Dendritic cell treated with granulocyte-macrophage colony-stimulating factor and Interleukin-4, amounts not matched to agents 40 ng/mL and 50 ng/mL, for 4 days (primary cell): ENCODE measurements around the gene PSMD4.

ENCODE experiments used
- H3K27ac Mint-ChIP-seq: one replicate; pipeline ENCODE4 v1.8.0; 2022; ENCODE audit warnings: mild to moderate bottlenecking, mixed read lengths
- H3K27me3 Mint-ChIP-seq: one replicate; pipeline ENCODE4 v1.8.0; 2022; ENCODE audit warnings: mild to moderate bottlenecking, mixed read lengths
- H3K36me3 Mint-ChIP-seq: one replicate; pipeline ENCODE4 v1.8.0; 2022; ENCODE audit warnings: low read depth, mixed read lengths
- H3K4me1 Mint-ChIP-seq: one replicate; pipeline ENCODE4 v1.8.0; 2022; ENCODE audit warnings: low read depth, mixed read lengths
- H3K4me3 Mint-ChIP-seq: one replicate; pipeline ENCODE4 v1.8.0; 2022; ENCODE audit warnings: mild to moderate bottlenecking, moderate library complexity, mixed read lengths
- H3K9me3 Mint-ChIP-seq: one replicate; pipeline ENCODE4 v1.8.0; 2022; ENCODE audit warnings: mixed read lengths
- intact Hi-C: fragments of 100-400 bp; cut with micrococcal nuclease; formaldehyde crosslinking; loops from one replicate; pipeline ENCODE4 v1.15.0; 2022

The PSMD4 gene

GRCh38 chr1:151294742-151295462 is 40.4 kb downstream of the PSMD4 start:
- intact Hi-C loops: no loop called here
- Mint-ChIP-seq H3K27me3 (no peaks in the 10 kb centered on the region), H3K27ac (no peak overlapping the region), H3K4me3 (no peak overlapping the region), H3K36me3 (peaks cover 99% of the 10 kb centered on the region), H3K4me1 (peaks cover 9% of the 10 kb centered on the region), H3K9me3 (no peaks in the 10 kb centered on the region)

GRCh38 chr1:151309811-151310323 is 55.3 kb downstream of the PSMD4 start:
- no peak overlapping the region for H3K4me3 Mint-ChIP-seq
- H3K9me3 Mint-ChIP-seq: no peaks in the 10 kb centered on the region
- peak overlapping the region; percentile 6 for H3K27ac Mint-ChIP-seq
- intact Hi-C loops: no loop called here
- peaks cover 100% of the 10 kb centered on the region for H3K36me3 Mint-ChIP-seq
- no peaks in the 10 kb centered on the region for H3K27me3 Mint-ChIP-seq
- H3K4me1 Mint-ChIP-seq: peaks cover 45% of the 10 kb centered on the region

DNA sequence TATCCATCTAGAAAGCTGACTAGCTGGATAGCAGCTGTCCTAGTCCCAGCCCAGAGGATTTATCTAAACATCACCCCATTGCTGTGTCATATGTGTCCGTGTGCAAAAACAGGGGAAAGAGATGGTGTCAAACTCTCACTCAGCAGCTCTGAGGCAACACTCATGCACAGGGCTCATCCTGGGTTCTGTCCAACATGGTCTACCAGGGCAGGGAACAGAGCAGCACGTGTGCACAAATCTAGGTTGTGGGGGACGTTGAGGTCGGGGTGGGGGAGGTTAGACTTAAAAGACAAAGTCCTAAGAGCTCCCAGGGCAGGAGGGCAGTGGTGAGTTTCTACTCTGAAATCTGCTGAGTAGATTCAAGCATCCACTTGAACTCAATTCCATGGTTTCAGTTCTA is 56.5 kb downstream of the PSMD4 start:
- intact Hi-C loops: loop anchor here (1.0 kb wide), 1 partner anchor 16 kb away; the partner anchor contains the start of gene PI4KB
- Mint-ChIP-seq H3K27me3 (no peaks in the 10 kb centered on the region), H3K27ac (peak overlapping the region; percentile 6)

GRCh38 chr1:151311589-151312331 is 57.2 kb downstream of the PSMD4 start:
- H3K9me3 Mint-ChIP-seq: no peaks in the 10 kb centered on the region

More for the DNA sequence above, 56.5 kb downstream of the PSMD4 start:
- H3K4me1 Mint-ChIP-seq: peaks cover 54% of the 10 kb centered on the region
- H3K4me3 Mint-ChIP-seq: no peak overlapping the region
- peaks cover 100% of the 10 kb centered on the region for H3K36me3 Mint-ChIP-seq
- H3K9me3 Mint-ChIP-seq: no peaks in the 10 kb centered on the region

GRCh38 chr1:151312411-151312810 is 57.9 kb downstream of the PSMD4 start:
- Mint-ChIP-seq H3K4me3 (no peak overlapping the region), H3K27ac (peak overlapping the region; percentile 65), H3K4me1 (peaks cover 55% of the 10 kb centered on the region)

More at GRCh38 chr1:151311589-151312331, 57.2 kb downstream of the PSMD4 start:
- H3K36me3 Mint-ChIP-seq: peaks cover 100% of the 10 kb centered on the region
- H3K4me3 Mint-ChIP-seq: no peak overlapping the region
- intact Hi-C loops: loop anchor here (1.0 kb wide), 1 partner anchor 16 kb away; the partner anchor contains the start of gene PI4KB
- H3K27me3 Mint-ChIP-seq: no peaks in the 10 kb centered on the region
- peaks cover 54% of the 10 kb centered on the region for H3K4me1 Mint-ChIP-seq
- peak overlapping the region; percentile 65 for H3K27ac Mint-ChIP-seq

DNA sequence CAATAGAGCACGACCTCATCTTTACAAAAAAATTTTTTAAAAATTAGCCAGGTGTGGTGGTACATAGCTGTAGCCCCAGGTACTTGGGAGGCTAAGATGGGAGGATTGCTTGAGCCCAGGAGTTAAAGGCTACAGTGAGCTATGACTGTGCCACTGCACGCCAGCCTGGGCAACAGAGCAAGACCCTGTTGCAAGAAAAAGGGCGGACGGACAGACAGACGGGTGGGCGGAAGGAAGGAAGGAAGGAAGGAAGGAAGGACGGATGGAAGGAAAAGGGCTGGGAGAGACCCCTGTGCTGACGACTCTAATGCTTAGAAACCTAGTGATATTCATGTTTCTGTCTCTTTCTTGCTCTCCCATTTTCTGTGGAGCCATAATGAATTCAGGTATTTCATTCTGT is 58.3 kb downstream of the PSMD4 start:
- intact Hi-C loops: no loop called here
- H3K4me3 Mint-ChIP-seq: no peak overlapping the region
- H3K27ac Mint-ChIP-seq: no peak overlapping the region
- peaks cover 59% of the 10 kb centered on the region for H3K4me1 Mint-ChIP-seq
- no peaks in the 10 kb centered on the region for H3K27me3 Mint-ChIP-seq
- peaks cover 100% of the 10 kb centered on the region for H3K36me3 Mint-ChIP-seq
- no peaks in the 10 kb centered on the region for H3K9me3 Mint-ChIP-seq

More at GRCh38 chr1:151312411-151312810, 57.9 kb downstream of the PSMD4 start:
- intact Hi-C loops: no loop called here
- Mint-ChIP-seq H3K27me3 (no peaks in the 10 kb centered on the region), H3K9me3 (no peaks in the 10 kb centered on the region), H3K36me3 (peaks cover 100% of the 10 kb centered on the region)

DNA sequence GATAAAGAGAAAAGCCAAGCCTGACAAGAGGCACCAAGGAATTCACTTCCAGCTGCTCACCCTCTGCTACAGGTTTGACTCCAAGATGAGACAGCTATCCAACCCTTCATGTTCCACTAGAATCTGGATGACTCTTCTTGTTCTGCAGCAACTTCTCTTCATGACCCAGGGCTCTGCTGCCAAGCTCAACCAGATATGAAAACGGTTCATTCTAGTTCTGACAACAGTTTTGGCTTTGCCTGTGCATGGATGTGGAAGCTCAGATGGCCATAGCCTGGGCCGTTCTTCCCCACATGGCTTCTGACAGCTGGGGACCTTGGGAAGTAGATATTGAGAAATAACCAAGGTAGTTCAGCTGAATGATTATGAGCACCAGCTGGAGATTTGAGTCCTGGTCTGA is 59.0 kb downstream of the PSMD4 start:
- Mint-ChIP-seq H3K4me3 (no peak overlapping the region), H3K27me3 (no peaks in the 10 kb centered on the region), H3K36me3 (peaks cover 100% of the 10 kb centered on the region), H3K27ac (no peak overlapping the region), H3K9me3 (no peaks in the 10 kb centered on the region), H3K4me1 (peaks cover 59% of the 10 kb centered on the region)
- intact Hi-C loops: no loop called here

DNA sequence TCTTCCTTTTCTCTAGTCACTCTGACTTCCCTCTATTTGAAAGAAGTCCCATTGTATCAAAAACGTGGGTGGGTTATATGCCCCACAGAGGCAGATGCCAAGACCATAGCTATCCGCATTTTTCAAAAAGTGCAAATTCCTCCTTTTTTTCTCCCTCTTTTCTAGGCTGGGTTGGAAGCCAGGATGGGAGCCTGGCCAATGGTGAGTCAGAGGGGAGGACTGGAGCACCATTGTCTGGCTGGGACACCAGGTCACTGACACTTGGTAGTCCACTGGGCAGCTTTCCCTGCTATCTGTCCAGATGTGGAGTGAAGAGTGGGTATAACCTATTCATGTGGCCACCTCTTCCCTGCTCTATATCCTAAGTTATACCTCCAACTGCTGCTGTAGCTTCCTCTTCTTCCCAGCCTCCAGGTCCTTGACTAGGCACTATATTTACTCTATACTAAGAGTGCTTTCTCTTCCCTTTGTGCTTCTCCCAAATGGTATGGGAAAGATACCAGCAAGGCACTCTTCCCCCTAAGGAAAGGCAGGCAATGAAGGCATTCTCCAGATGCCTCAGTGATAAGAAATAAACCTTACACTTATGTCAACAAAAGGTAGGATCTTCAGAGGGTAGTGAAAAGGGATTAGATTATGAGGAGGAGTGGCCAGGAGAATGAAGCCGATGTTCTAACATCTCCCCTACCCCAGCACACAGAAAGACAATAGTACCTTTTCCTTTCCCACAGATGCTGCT is 59.8 kb downstream of the PSMD4 start:
- H3K27me3 Mint-ChIP-seq: no peaks in the 10 kb centered on the region
- no peak overlapping the region for H3K27ac Mint-ChIP-seq
- H3K4me1 Mint-ChIP-seq: peaks cover 61% of the 10 kb centered on the region
- H3K36me3 Mint-ChIP-seq: peaks cover 100% of the 10 kb centered on the region
- H3K4me3 Mint-ChIP-seq: no peak overlapping the region
- no peaks in the 10 kb centered on the region for H3K9me3 Mint-ChIP-seq
- intact Hi-C loops: no loop called here

- intact Hi-C loops: no loop called here
- H3K36me3 Mint-ChIP-seq: peaks cover 100% of the 10 kb centered on the region
- H3K9me3 Mint-ChIP-seq: no peaks in the 10 kb centered on the region
- peaks cover 65% of the 10 kb centered on the region for H3K4me1 Mint-ChIP-seq
- no peak overlapping the region for H3K27ac Mint-ChIP-seq
- no peak overlapping the region for H3K4me3 Mint-ChIP-seq
- no peaks in the 10 kb centered on the region for H3K27me3 Mint-ChIP-seq
Measured at GRCh38 chr1:151315565-151316235, 61.2 kb downstream of the PSMD4 start.
